RWPE1 (cell line): ENCODE data around the gene PRDM13.

Experiments
- CTCF ChIA-PET: fragments of 350-600 bp; sonication (Branson Sonifier 250); formaldehyde crosslinking; extraction: SDS; loops from one replicate; lab custom pipeline; 2021; lab: Yijun Ruan, JAX
- POLR2A ChIA-PET: fragments of 400-600 bp; formaldehyde crosslinking; extraction: SDS; loops from one replicate; lab custom pipeline; 2020; ENCODE audit warnings: antibody characterized with exemption; ENCODE audit not compliant: low non-redundant PET; lab: Yijun Ruan, JAX
- DNase-seq: peaks from one replicate; pipeline ENCODE4 v3.0.0; 2012; ENCODE audit warnings: low spot score
- H3K27ac ChIP-seq: fragments of 450-650 bp; 2 replicates; pipeline ENCODE4 v1.5.1; 2017
- CTCF ChIP-seq: fragments of 450-650 bp; conservative IDR thresholded peaks from 2 replicates; pipeline ENCODE4 v1.5.1; 2017; ENCODE audit warnings: low read depth, mild to moderate bottlenecking

PRDM13 gene

GRCh38 chr6:99575544-99576227 lies 30.9 kb upstream of the PRDM13 start:
- DNase-seq: no peak
- no peak overlapping the region for H3K27ac ChIP-seq
- TF ChIP-seq CTCF: no peak
- CTCF ChIA-PET: no interaction called here
- POLR2A ChIA-PET: no interaction called here

- no peak for DNase-seq
- ChIA-PET POLR2A (no interaction called here), CTCF (no interaction called here)
- H3K27ac ChIP-seq: no peak overlapping the region
- TF ChIP-seq CTCF: no peak
These were observed 26.9 kb upstream of the PRDM13 start for GRCh38 chr6:99579781-99580180.

GRCh38 chr6:99587792-99588191 lies 18.8 kb upstream of the PRDM13 start:
- no peak for DNase-seq
- TF ChIP-seq CTCF: no peak
- ChIA-PET POLR2A (no interaction called here), CTCF (interaction anchor here (0.5 to 0.9 kb wide), 4 partner anchors 15 to 179 kb away, joined by 3 to 4 read pairs (median 3); partner anchors contain the start of gene CCNC)
- no peak overlapping the region for H3K27ac ChIP-seq

GRCh38 chr6:99588618-99589289 lies 17.9 kb upstream of the PRDM13 start:
- peak; percentile 55 for DNase-seq
- peak; percentile 74 for TF ChIP-seq CTCF
- POLR2A ChIA-PET: no interaction called here
- H3K27ac ChIP-seq: 0 out of 2 replicates have a peak overlapping the region, but pooled peaks have one; percentile 5
- CTCF ChIA-PET: interaction anchor here (0.5 to 1.8 kb wide), 12 partner anchors 16 to 748 kb away, joined by 3 to 9 read pairs (median 4); partner anchors contain the start of gene CCNC

GRCh38 chr6:99589290-99589672 lies 17.4 kb upstream of the PRDM13 start:
- CTCF ChIA-PET: interaction anchor here (0.6 to 1.8 kb wide), 5 partner anchors 17 to 748 kb away, joined by 3 to 9 read pairs (median 7); no protein-coding TSS in a partner anchor
- DNase-seq: no peak
- POLR2A ChIA-PET: no interaction called here

More at GRCh38 chr6:99589290-99589672, 17.4 kb upstream of the PRDM13 start:
- no peak overlapping the region for H3K27ac ChIP-seq
- no peak for TF ChIP-seq CTCF
